Neuronal stem cell (in vitro differentiated cells): ENCODE results near the gene GRK1.
"Not testable (repeated sequence)": the region's sequence is repeated elsewhere in the genome, so short reads cannot be mapped to it uniquely, and the experiment has no call there.

Experiments used
- DNase-seq: peaks from one replicate; pipeline ENCODE4 v3.0.0-alpha.2; 2013; ENCODE audit warnings: low spot score
- H2AFZ ChIP-seq: one replicate; pipeline ENCODE4 v1.6.1; 2013; ENCODE audit warnings: mild to moderate bottlenecking, low read length, inconsistent platforms
- H2AK5ac ChIP-seq: 2 replicates; pipeline ENCODE4 v1.6.1; 2013; ENCODE audit warnings: low read depth, mild to moderate bottlenecking, inconsistent platforms, low read length, moderate library complexity, mixed read lengths
- H2BK120ac ChIP-seq: 2 replicates; pipeline ENCODE4 v1.6.1; 2013; ENCODE audit warnings: low read depth, mild to moderate bottlenecking, inconsistent platforms, low read length, moderate library complexity, mixed read lengths
- H2BK12ac ChIP-seq: one replicate; pipeline ENCODE4 v1.6.1; 2013; ENCODE audit warnings: low read length, inconsistent platforms
- H2BK15ac ChIP-seq: 2 replicates; pipeline ENCODE4 v1.6.1; 2013; ENCODE audit warnings: mild to moderate bottlenecking, low read length, inconsistent platforms, mixed read lengths
- H2BK5ac ChIP-seq: one replicate; pipeline ENCODE4 v1.6.1; 2013; ENCODE audit warnings: inconsistent platforms, mild to moderate bottlenecking, low read length, moderate library complexity
- H3K14ac ChIP-seq: one replicate; pipeline ENCODE4 v1.6.1; 2013; ENCODE audit warnings: low read length, inconsistent platforms
- H3K18ac ChIP-seq: 2 replicates; pipeline ENCODE4 v1.6.1; 2013; ENCODE audit warnings: low read length, inconsistent platforms
- H3K23ac ChIP-seq: 2 replicates; pipeline ENCODE4 v1.6.1; 2013; ENCODE audit warnings: low read depth, mild to moderate bottlenecking, mixed read lengths, low read length, inconsistent platforms; ENCODE audit not compliant: poor library complexity
- H3K27ac ChIP-seq: replicated peaks from 3 replicates; pipeline ENCODE4 v1.5.1; 2013; ENCODE audit warnings: low read length, inconsistent platforms
- H3K27me3 ChIP-seq, 3 experiments: 2 replicates each; pipeline ENCODE4 v1.6.1; 2013; ENCODE audit warnings: low read length in 3 of 3, mild to moderate bottlenecking in 2 of 3, inconsistent platforms in 1 of 3, low read depth in 1 of 3, mixed read lengths in 1 of 3, moderate library complexity in 1 of 3; ENCODE audit not compliant: control insufficient read depth in 3 of 3, insufficient read depth in 3 of 3
- H3K36me3 ChIP-seq, 2 donors: replicated peaks in 1 of 2; 2 replicates each; pipeline ENCODE4 v1.6.1; 2013; ENCODE audit warnings: low read length in 2 of 2; ENCODE audit not compliant: control insufficient read depth in 2 of 2, insufficient read depth in 2 of 2
- H3K4ac ChIP-seq: 2 replicates; pipeline ENCODE4 v1.6.1; 2013; ENCODE audit warnings: inconsistent platforms, mild to moderate bottlenecking, low read length, moderate library complexity
- H3K4me1 ChIP-seq, 2 donors: 1 replicate in 1 of 2; 2 replicates in 1 of 2; pipeline ENCODE4 v1.6.1; 2013; ENCODE audit warnings: low read length in 2 of 2, low read depth in 1 of 2; ENCODE audit not compliant: control insufficient read depth in 2 of 2, insufficient read depth in 1 of 2
- H3K4me2 ChIP-seq: one replicate; pipeline ENCODE4 v1.6.1; 2013; ENCODE audit warnings: mild to moderate bottlenecking, low read length, inconsistent platforms; ENCODE audit not compliant: insufficient read depth, poor library complexity, severe bottlenecking
- H3K4me3 ChIP-seq, 2 donors: 2 replicates each; pipeline ENCODE4 v1.5.1; 2013; ENCODE audit warnings: low read length in 2 of 2, mild to moderate bottlenecking in 2 of 2, inconsistent platforms in 1 of 2, moderate library complexity in 1 of 2
- H3K79me1 ChIP-seq: one replicate; pipeline ENCODE4 v1.6.1; 2013; ENCODE audit warnings: low read depth, mild to moderate bottlenecking, inconsistent platforms, low read length, moderate library complexity
- H3K9ac ChIP-seq: one replicate; pipeline ENCODE4 v1.6.1; 2013; ENCODE audit warnings: mild to moderate bottlenecking, low read depth, low read length, inconsistent platforms; ENCODE audit not compliant: poor library complexity
- H3K9me3 ChIP-seq, 2 donors: replicated peaks in 1 of 2; 2 replicates each; pipeline versions ENCODE3 to v1.6.1; 2013; ENCODE audit warnings: low read length in 2 of 2, mild to moderate bottlenecking in 2 of 2, inconsistent platforms in 1 of 2, low read depth in 1 of 2, mixed read lengths in 1 of 2, moderate library complexity in 1 of 2; ENCODE audit not compliant: control insufficient read depth in 2 of 2, insufficient read depth in 1 of 2
- H4K8ac ChIP-seq: one replicate; pipeline ENCODE4 v1.6.1; 2013; ENCODE audit warnings: low read depth, mild to moderate bottlenecking, inconsistent platforms, low read length, moderate library complexity
- H4K91ac ChIP-seq: one replicate; pipeline ENCODE4 v1.6.1; 2013; ENCODE audit warnings: low read length, low read depth, mild to moderate bottlenecking, inconsistent platforms; ENCODE audit not compliant: poor library complexity
- WGBS, 2 donors: extraction: QIAGEN DNeasy Blood & Tissue Kit; methylation state at CpG; one replicate each; pipeline ENCODE4 v1.1.7; 2013; ENCODE audit warnings: missing lambda C conversion rate in 2 of 2, mixed read lengths in 1 of 2; ENCODE audit not compliant: insufficient read length in 2 of 2, insufficient replicate concordance in 1 of 2; ENCODE audit errors: extremely low coverage in 2 of 2; 5-methylcytosine and 5-hydroxymethylcytosine counted together

GRK1 gene

GRCh38 chr13:113752211-113752986 is 85.4 kb downstream of the GRK1 start:
- H3K4me1 ChIP-seq, H2AFZ ChIP-seq, H3K4me3 ChIP-seq, H3K36me3 ChIP-seq, H2AK5ac ChIP-seq, H3K79me1 ChIP-seq, H2BK120ac ChIP-seq, H3K4me2 ChIP-seq, H4K8ac ChIP-seq, H2BK12ac ChIP-seq, H3K18ac ChIP-seq, H4K91ac ChIP-seq, DNase-seq, H2BK15ac ChIP-seq, H3K4ac ChIP-seq, H3K23ac ChIP-seq, H3K27ac ChIP-seq, H3K14ac ChIP-seq, H2BK5ac ChIP-seq, H3K9ac ChIP-seq: not testable (repeated sequence)
- Histone ChIP-seq H3K9me3 (peaks cover 9 to 18% of the 10 kb centered on the region in 2 donors), H3K27me3 (peaks cover 0 to 21% (median 7%) of the 10 kb centered on the region in 3 experiments)
- no CpG with 5 or more reads among the region's 78 CpGs for WGBS, 2 donors

- no peaks in the 10 kb centered on the region for H3K79me1 ChIP-seq
- no peak overlapping the region for H2BK12ac ChIP-seq
- no CpG with 5 or more reads among the region's 11 CpGs for WGBS, 2 donors
- no peak overlapping the region for H3K27ac ChIP-seq
- H3K9ac ChIP-seq = peak overlapping the region; percentile 27
- H3K27me3 ChIP-seq = peaks cover 0 to 20% (median 7%) of the 10 kb centered on the region in 3 experiments
- H3K36me3 ChIP-seq = peaks cover 0 to 8% of the 10 kb centered on the region in 2 donors
- H4K91ac ChIP-seq = no peak overlapping the region
- no peak overlapping the region for H2AK5ac ChIP-seq
- no peak overlapping the region for H3K14ac ChIP-seq
- no peak overlapping the region for H2BK120ac ChIP-seq
- peaks cover 0 to 6% of the 10 kb centered on the region in 2 donors for H3K4me1 ChIP-seq
- H3K4me2 ChIP-seq = no peak overlapping the region
- H2AFZ ChIP-seq = no peak overlapping the region
- no peak overlapping the region for H3K4ac ChIP-seq
- peak overlapping the region; percentile 10 for H3K23ac ChIP-seq
- H4K8ac ChIP-seq = no peak overlapping the region
- peaks cover 9 to 18% of the 10 kb centered on the region in 2 donors for H3K9me3 ChIP-seq
- no peak overlapping the region for H3K4me3 ChIP-seq
- DNase-seq = no peak
- no peak overlapping the region for H3K18ac ChIP-seq
- H2BK15ac ChIP-seq = no peak overlapping the region
- H2BK5ac ChIP-seq = no peak overlapping the region
Observed at GRCh38 chr13:113753171-113753570, 86.2 kb downstream of the GRK1 start.

- Histone ChIP-seq H3K27me3 (peaks cover 0 to 22% (median 7%) of the 10 kb centered on the region in 3 experiments), H2BK120ac (no peak overlapping the region), H2BK15ac (no peak overlapping the region), H3K4me3 (no peak overlapping the region), H3K9ac (no peak overlapping the region), H3K4me2 (no peak overlapping the region), H3K27ac (no peak overlapping the region), H2AFZ (no peak overlapping the region), H2BK5ac (no peak overlapping the region), H2BK12ac (no peak overlapping the region), H3K18ac (no peak overlapping the region), H3K4ac (no peak overlapping the region), H2AK5ac (no peak overlapping the region), H3K9me3 (peaks cover 9 to 18% of the 10 kb centered on the region in 2 donors), H3K14ac (no peak overlapping the region), H3K4me1 (peaks cover 6 to 10% of the 10 kb centered on the region in 2 donors), H3K79me1 (no peaks in the 10 kb centered on the region), H3K23ac (no peak overlapping the region), H4K91ac (no peak overlapping the region), H4K8ac (no peak overlapping the region), H3K36me3 (peaks cover 0 to 8% of the 10 kb centered on the region in 2 donors)
- no peak for DNase-seq
- WGBS, 2 donors = no CpG with 5 or more reads among the region's 7 CpGs
Observed at GRCh38 chr13:113754242-113754641, 87.2 kb downstream of the GRK1 start.

- peaks cover 0 to 24% (median 11%) of the 10 kb centered on the region in 3 experiments for H3K27me3 ChIP-seq
- H2BK5ac ChIP-seq = no peak overlapping the region
- no peak overlapping the region for H4K91ac ChIP-seq
- H2BK12ac ChIP-seq = no peak overlapping the region
- no peak overlapping the region for H3K4me2 ChIP-seq
- H2BK15ac ChIP-seq = no peak overlapping the region
- no peak overlapping the region for H3K23ac ChIP-seq
- H2AFZ ChIP-seq = no peak overlapping the region
- H3K4me3 ChIP-seq = no peak overlapping the region
- no peak overlapping the region for H4K8ac ChIP-seq
- H3K9ac ChIP-seq = peak overlapping the region; percentile 44
- H3K36me3 ChIP-seq = peaks cover 0 to 8% of the 10 kb centered on the region in 2 donors
- H3K27ac ChIP-seq = no peak overlapping the region
- WGBS, 2 donors = no CpG with 5 or more reads among the region's 15 CpGs
- peak overlapping the region; percentile 49 for H2AK5ac ChIP-seq
- DNase-seq = no peak
- H3K14ac ChIP-seq = peak overlapping the region; percentile 17
- peak overlapping the region; percentile 22 for H3K18ac ChIP-seq
- H2BK120ac ChIP-seq = peak overlapping the region; percentile 25
- H3K79me1 ChIP-seq = no peaks in the 10 kb centered on the region
- no peak overlapping the region for H3K4ac ChIP-seq
- peaks cover 9 to 18% of the 10 kb centered on the region in 2 donors for H3K9me3 ChIP-seq
- peaks cover 8 to 12% of the 10 kb centered on the region in 2 donors for H3K4me1 ChIP-seq
Observed at GRCh38 chr13:113754691-113755090, 87.7 kb downstream of the GRK1 start.
